ENCODE measurements around the gene GZMA.

GRCh38 chr5:55096861-55097260, 5.6 kb upstream of the GZMA start:
- TF ChIP-seq, protein P1, sequence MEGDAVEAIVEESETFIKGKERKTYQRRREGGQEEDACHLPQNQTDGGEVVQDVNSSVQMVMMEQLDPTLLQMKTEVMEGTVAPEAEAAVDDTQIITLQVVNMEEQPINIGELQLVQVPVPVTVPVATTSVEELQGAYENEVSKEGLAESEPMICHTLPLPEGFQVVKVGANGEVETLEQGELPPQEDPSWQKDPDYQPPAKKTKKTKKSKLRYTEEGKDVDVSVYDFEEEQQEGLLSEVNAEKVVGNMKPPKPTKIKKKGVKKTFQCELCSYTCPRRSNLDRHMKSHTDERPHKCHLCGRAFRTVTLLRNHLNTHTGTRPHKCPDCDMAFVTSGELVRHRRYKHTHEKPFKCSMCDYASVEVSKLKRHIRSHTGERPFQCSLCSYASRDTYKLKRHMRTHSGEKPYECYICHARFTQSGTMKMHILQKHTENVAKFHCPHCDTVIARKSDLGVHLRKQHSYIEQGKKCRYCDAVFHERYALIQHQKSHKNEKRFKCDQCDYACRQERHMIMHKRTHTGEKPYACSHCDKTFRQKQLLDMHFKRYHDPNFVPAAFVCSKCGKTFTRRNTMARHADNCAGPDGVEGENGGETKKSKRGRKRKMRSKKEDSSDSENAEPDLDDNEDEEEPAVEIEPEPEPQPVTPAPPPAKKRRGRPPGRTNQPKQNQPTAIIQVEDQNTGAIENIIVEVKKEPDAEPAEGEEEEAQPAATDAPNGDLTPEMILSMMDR (IDR thresholded peaks at IDR 0.05) = no peak
- no peak for TF ChIP-seq ZFX (IDR thresholded peaks at IDR 0.05; ENCODE audit: borderline replicate concordance)

Measured in 22Rv1 (cell line).